PFSK-1 (cell line): Measurements from ENCODE around the gene ATP11A.

Experiments
- FOXP2 ChIP-seq: optimal IDR thresholded peaks from 2 replicates; pipeline ENCODE3; 2011; ENCODE audit warnings: borderline replicate concordance, control low read depth, inconsistent platforms; ENCODE audit not compliant: insufficient read depth; ENCODE audit errors: extremely low read length, extremely low read depth
- POLR2AphosphoS5 ChIP-seq: IDR thresholded peaks from 2 replicates; pipeline ENCODE4 v1.6.1; 2012; ENCODE audit warnings: low read depth, mild to moderate bottlenecking, control low read depth, low read length, moderate library complexity
- SIN3A ChIP-seq: IDR thresholded peaks from 2 replicates; pipeline ENCODE4 v1.6.1; 2012; ENCODE audit warnings: mild to moderate bottlenecking, low read length, moderate library complexity, borderline replicate concordance; ENCODE audit not compliant: insufficient read depth
- TAF1 ChIP-seq: IDR thresholded peaks from 2 replicates; pipeline ENCODE4 v1.6.1; 2012; ENCODE audit warnings: low read length, control low read depth, borderline replicate concordance; ENCODE audit not compliant: insufficient read depth
- TF ChIP-seq, protein P1 (sequence below), 2 experiments: IDR thresholded peaks; 2 replicates each; pipeline versions ENCODE4 v1.6.1 to v1.8.0; 2011 to 2012; ENCODE audit warnings: low read depth in 2 of 2, low read length in 2 of 2, control low read depth in 1 of 2, inconsistent platforms in 1 of 2, mild to moderate bottlenecking in 1 of 2, moderate library complexity in 1 of 2; ENCODE audit not compliant: insufficient read depth in 1 of 2

Gene ATP11A

GRCh38 chr13:112747256-112747655 is 57.4 kb downstream of the ATP11A start:
- TF ChIP-seq FOXP2: no peak
- no peak for TF ChIP-seq SIN3A
- TF ChIP-seq, protein P1, sequence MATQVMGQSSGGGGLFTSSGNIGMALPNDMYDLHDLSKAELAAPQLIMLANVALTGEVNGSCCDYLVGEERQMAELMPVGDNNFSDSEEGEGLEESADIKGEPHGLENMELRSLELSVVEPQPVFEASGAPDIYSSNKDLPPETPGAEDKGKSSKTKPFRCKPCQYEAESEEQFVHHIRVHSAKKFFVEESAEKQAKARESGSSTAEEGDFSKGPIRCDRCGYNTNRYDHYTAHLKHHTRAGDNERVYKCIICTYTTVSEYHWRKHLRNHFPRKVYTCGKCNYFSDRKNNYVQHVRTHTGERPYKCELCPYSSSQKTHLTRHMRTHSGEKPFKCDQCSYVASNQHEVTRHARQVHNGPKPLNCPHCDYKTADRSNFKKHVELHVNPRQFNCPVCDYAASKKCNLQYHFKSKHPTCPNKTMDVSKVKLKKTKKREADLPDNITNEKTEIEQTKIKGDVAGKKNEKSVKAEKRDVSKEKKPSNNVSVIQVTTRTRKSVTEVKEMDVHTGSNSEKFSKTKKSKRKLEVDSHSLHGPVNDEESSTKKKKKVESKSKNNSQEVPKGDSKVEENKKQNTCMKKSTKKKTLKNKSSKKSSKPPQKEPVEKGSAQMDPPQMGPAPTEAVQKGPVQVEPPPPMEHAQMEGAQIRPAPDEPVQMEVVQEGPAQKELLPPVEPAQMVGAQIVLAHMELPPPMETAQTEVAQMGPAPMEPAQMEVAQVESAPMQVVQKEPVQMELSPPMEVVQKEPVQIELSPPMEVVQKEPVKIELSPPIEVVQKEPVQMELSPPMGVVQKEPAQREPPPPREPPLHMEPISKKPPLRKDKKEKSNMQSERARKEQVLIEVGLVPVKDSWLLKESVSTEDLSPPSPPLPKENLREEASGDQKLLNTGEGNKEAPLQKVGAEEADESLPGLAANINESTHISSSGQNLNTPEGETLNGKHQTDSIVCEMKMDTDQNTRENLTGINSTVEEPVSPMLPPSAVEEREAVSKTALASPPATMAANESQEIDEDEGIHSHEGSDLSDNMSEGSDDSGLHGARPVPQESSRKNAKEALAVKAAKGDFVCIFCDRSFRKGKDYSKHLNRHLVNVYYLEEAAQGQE (IDR thresholded peaks at IDR 0.05; ENCODE audit: insufficient read depth in 1 of 2, low read depth in 2 of 2, low read length in 2 of 2): no peak
- no peak for TF ChIP-seq TAF1
- TF ChIP-seq POLR2AphosphoS5: no peak

DNA sequence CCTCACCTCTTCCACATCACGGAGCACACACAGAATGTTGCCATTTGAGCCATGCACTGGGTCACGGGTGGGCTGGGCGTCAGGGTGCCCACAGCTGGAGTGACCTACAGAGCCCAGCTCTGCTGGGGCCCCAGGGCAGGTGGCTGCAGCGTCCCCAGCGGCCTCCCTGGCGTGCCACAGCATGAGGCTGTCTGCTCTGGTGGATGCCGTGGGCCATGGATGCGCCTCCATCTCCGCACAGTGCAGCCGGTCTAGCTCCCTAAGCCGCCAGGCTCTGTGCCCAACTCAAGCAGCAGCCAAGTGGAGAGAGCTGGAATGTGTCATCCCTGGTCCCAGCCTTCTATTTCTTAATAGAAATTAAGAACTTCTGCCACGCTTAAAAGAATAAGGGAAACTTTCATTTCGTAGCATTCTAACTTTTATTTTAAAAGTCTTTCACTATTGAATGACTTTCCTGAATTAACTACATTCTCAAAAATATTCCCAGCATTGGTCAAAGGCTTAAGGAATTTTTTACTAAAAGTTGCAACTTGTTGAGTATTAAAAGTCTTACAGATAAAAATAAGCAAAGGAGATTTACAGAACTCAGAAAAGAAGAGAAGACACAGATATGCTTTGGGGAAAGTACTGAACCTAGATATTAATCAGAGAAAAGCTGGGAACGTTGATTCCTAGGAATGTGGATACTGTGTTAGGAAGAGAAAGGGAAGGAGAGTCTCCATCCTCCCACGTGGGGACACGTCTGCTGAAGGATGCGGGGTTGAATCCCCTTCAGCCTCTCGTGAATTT is 59.3 kb downstream of the ATP11A start:
- no peak for TF ChIP-seq TAF1
- no peak for TF ChIP-seq POLR2AphosphoS5
- no peak for TF ChIP-seq FOXP2
- TF ChIP-seq, protein P1 (IDR thresholded peaks at IDR 0.05; ENCODE audit: insufficient read depth in 1 of 2, low read depth in 2 of 2, low read length in 2 of 2): no peak
- no peak for TF ChIP-seq SIN3A

DNA sequence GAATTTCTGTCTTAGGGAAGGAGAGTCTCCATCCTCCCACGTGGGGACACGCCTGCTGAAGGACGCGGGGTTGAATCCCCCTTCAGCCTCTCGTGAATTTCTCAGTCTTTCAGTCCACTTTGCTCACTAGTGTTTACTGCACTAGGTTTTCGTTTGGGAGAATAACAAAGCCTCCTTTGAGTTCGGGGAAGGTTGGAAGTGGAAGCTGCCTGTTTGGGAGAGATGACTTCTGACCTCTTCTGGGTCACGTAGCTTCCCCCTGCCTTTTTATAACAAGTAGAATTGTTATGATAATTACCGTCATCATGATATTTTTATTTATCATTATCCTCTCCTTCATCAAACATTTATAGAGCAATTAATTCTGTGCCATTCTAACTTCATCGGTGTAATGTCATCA is 60.7 kb downstream of the ATP11A start:
- TF ChIP-seq, protein P1 (IDR thresholded peaks at IDR 0.05; ENCODE audit: insufficient read depth in 1 of 2, low read depth in 2 of 2, low read length in 2 of 2): no peak
- TF ChIP-seq FOXP2 (no peak), POLR2AphosphoS5 (no peak), TAF1 (no peak), SIN3A (no peak)

GRCh38 chr13:112751617-112752016 is 61.8 kb downstream of the ATP11A start:
- TF ChIP-seq SIN3A (no peak), FOXP2 (no peak), POLR2AphosphoS5 (no peak), TAF1 (no peak)

- TF ChIP-seq TAF1 (no peak), FOXP2 (no peak), POLR2AphosphoS5 (no peak), SIN3A (no peak)
- TF ChIP-seq, protein P1 (IDR thresholded peaks at IDR 0.05; ENCODE audit: insufficient read depth in 1 of 2, low read depth in 2 of 2, low read length in 2 of 2): no peak
Observed at GRCh38 chr13:112752211-112752610, 62.4 kb downstream of the ATP11A start.
